OCI-LY3 (cell line): Measurements from ENCODE around the gene RANBP3.
"Not testable (repeated sequence)": the region's sequence is repeated elsewhere in the genome, so short reads cannot be mapped to it uniquely, and the experiment has no call there.

ENCODE experiments used
- H2AFZ ChIP-seq: fragments of 200-600, 300-600 bp; shearing (Covaris generic); 2 replicates; pipeline ENCODE4 v1.6.0; 2014; ENCODE audit warnings: antibody characterized with exemption, low read depth, low read length
- H3K27ac ChIP-seq: fragments of 200-600, 300-600 bp; sonication (generic); 2 replicates; pipeline ENCODE4 v1.5.1; 2014; ENCODE audit warnings: mild to moderate bottlenecking, low read length, moderate library complexity, mixed read lengths
- H3K27me3 ChIP-seq: fragments of 200-600, 300-600 bp; sonication (generic); 2 replicates; pipeline ENCODE4 v1.6.1; 2014; ENCODE audit warnings: low read depth, low read length, mixed read lengths
- H3K36me3 ChIP-seq: fragments of 200-600, 300-600 bp; sonication (generic); replicated peaks from 2 replicates; pipeline ENCODE3; 2014; ENCODE audit warnings: low read depth, low read length, mixed read lengths
- H3K4me1 ChIP-seq: fragments of 300-600, 200-600 bp; sonication (generic); 2 replicates; pipeline ENCODE4 v1.6.1; 2014; ENCODE audit warnings: low read length, mixed read lengths
- H3K4me2 ChIP-seq: fragments of 200-600, 300-600 bp; sonication (generic); 2 replicates; pipeline ENCODE4 v1.6.1; 2014; ENCODE audit warnings: low read length, mixed read lengths
- H3K4me3 ChIP-seq: fragments of 300-600, 200-600 bp; sonication (generic); 2 replicates; pipeline ENCODE4 v1.5.1; 2014; ENCODE audit warnings: antibody characterized with exemption, mild to moderate bottlenecking, low read length, moderate library complexity
- H3K79me2 ChIP-seq: fragments of 300-600, 200-600 bp; shearing (Covaris generic); 2 replicates; pipeline ENCODE4 v1.6.1; 2014; ENCODE audit warnings: mild to moderate bottlenecking, low read length, mixed read lengths
- H3K9ac ChIP-seq: fragments of 300-600, 200-600 bp; shearing (Covaris generic); 2 replicates; pipeline ENCODE4 v1.6.0; 2014; ENCODE audit warnings: mild to moderate bottlenecking, low read length, moderate library complexity
- H3K9me3 ChIP-seq: fragments of 200-600, 300-600 bp; shearing (Covaris generic); 2 replicates; pipeline ENCODE4 v1.6.1; 2014; ENCODE audit warnings: low read length, mixed read lengths; ENCODE audit not compliant: insufficient read depth
- H4K20me1 ChIP-seq: fragments of 200-600, 300-600 bp; sonication (generic); 2 replicates; pipeline ENCODE4 v1.6.1; 2016; ENCODE audit warnings: low read length, mixed read lengths; ENCODE audit not compliant: insufficient read depth
- EZH2phosphoT487 ChIP-seq: fragments of 200-600 bp; shearing (Covaris generic); IDR thresholded peaks from 2 replicates; pipeline ENCODE4 v1.6.1; 2018; ENCODE audit warnings: antibody characterized with exemption, mixed run types, low read depth
- TF ChIP-seq, protein P1 (sequence below): fragments of 200-600, 300-600 bp; sonication (generic); IDR thresholded peaks from 2 replicates; pipeline ENCODE4 v1.5.1; 2014; ENCODE audit warnings: antibody characterized with exemption, low read length, low read depth

The RANBP3 gene

DNA sequence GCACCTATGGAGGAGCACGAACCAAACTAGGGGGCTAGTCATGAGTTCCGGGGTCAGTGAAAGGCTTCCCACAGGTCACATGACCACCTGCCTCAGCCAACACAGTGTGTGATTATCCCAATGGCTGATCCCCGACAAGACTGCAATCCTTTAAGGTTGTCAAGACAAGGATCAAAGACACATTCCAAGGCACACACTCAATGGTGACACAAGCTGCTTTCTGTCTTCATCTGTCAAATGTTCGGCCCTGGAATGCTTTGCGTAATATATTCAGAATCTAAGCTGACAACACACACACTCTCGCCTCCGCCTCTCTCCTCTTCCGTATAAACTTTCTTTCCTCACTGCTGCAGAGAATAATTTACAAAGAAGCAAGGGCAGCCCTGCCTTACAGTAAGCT lies 11.7 kb downstream of the RANBP3 start:
- TF ChIP-seq EZH2phosphoT487, result no peak
- TF ChIP-seq, protein P1, sequence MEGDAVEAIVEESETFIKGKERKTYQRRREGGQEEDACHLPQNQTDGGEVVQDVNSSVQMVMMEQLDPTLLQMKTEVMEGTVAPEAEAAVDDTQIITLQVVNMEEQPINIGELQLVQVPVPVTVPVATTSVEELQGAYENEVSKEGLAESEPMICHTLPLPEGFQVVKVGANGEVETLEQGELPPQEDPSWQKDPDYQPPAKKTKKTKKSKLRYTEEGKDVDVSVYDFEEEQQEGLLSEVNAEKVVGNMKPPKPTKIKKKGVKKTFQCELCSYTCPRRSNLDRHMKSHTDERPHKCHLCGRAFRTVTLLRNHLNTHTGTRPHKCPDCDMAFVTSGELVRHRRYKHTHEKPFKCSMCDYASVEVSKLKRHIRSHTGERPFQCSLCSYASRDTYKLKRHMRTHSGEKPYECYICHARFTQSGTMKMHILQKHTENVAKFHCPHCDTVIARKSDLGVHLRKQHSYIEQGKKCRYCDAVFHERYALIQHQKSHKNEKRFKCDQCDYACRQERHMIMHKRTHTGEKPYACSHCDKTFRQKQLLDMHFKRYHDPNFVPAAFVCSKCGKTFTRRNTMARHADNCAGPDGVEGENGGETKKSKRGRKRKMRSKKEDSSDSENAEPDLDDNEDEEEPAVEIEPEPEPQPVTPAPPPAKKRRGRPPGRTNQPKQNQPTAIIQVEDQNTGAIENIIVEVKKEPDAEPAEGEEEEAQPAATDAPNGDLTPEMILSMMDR, result no peak
- Histone ChIP-seq H2AFZ (no peak overlapping the region), H3K27ac (no peak overlapping the region), H4K20me1 (peaks cover 94% of the 10 kb centered on the region), H3K36me3 (peaks cover 36% of the 10 kb centered on the region), H3K79me2 (peaks cover 100% of the 10 kb centered on the region), H3K4me3 (no peak overlapping the region), H3K9me3 (no peaks in the 10 kb centered on the region), H3K4me1 (peaks cover 12% of the 10 kb centered on the region), H3K4me2 (no peak overlapping the region), H3K9ac (no peak overlapping the region), H3K27me3 (no peaks in the 10 kb centered on the region)

DNA sequence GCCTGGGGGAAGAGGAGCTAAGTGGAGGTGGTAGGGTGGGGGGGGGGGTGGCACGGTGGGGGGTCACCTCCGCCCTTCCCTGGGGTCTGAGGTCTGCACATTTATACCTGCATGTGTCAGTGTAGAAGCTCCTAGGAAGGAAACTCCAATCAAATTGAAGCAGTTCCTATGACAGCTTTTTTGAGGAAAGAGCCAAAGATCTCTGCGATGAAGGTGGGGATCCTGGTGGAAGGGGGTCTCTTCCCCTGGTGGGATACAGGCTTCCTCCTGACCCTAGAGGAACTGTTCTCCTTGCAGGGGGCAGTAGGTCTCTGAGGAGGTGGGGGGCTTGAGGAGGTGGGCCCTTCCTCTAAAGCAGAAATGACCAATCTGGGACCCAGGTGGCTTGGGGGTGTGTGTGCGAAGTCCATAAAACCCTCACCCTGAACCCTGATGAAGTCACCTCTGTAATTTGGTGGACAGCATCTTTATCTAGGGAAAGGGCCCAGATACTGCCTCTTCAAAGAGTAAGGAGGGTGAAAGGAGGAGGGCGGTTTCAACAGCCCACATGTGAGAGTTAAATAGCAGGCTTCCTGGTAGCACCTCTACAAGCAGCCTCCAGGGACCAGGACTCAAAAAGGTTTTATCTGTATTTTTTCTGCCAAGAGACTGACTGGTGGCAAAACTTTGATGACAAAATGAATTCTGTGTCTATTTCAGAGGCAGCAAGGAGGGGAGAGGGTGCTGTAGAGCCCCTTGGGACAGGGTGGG lies 12.9 kb downstream of the RANBP3 start:
- no peak overlapping the region for H3K4me3 ChIP-seq
- no peak overlapping the region for H3K27ac ChIP-seq
- H3K27me3 ChIP-seq, result no peaks in the 10 kb centered on the region
- no peaks in the 10 kb centered on the region for H3K9me3 ChIP-seq
- no peak overlapping the region for H3K9ac ChIP-seq
- no peak overlapping the region for H2AFZ ChIP-seq
- peaks cover 36% of the 10 kb centered on the region for H3K36me3 ChIP-seq
- no peak overlapping the region for H3K4me2 ChIP-seq
- peaks cover 12% of the 10 kb centered on the region for H3K4me1 ChIP-seq
- peaks cover 100% of the 10 kb centered on the region for H3K79me2 ChIP-seq
- no peak for TF ChIP-seq EZH2phosphoT487
- TF ChIP-seq, protein P1, result no peak
- H4K20me1 ChIP-seq, result peaks cover 95% of the 10 kb centered on the region

DNA sequence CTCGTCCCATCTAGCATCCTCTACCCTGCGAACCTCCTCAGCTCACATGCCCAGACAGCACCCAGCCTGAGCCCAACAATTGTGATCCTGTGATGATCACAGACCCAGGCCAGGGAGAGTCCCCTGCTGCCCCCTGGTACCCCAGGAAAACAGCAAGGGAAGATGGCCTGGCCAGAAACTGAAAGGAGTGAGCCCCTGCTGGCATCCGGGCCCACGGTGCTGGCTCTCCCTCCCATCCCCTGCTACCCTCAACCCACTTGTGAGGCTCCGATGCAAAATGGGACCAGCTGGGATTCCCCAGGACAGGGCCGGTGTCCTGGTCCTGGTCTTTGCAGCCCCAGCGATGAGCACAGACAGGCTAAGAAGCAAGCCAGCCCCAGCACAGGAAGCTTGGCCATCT lies 14.1 kb downstream of the RANBP3 start:
- Histone ChIP-seq H3K4me2 (no peak overlapping the region), H3K9me3 (no peaks in the 10 kb centered on the region), H3K27ac (no peak overlapping the region), H3K27me3 (no peaks in the 10 kb centered on the region), H2AFZ (no peak overlapping the region), H4K20me1 (peaks cover 95% of the 10 kb centered on the region), H3K36me3 (peaks cover 33% of the 10 kb centered on the region), H3K79me2 (peaks cover 100% of the 10 kb centered on the region), H3K4me3 (no peak overlapping the region), H3K9ac (no peak overlapping the region), H3K4me1 (peaks cover 12% of the 10 kb centered on the region)
- TF ChIP-seq, protein P1, result no peak
- no peak for TF ChIP-seq EZH2phosphoT487

DNA sequence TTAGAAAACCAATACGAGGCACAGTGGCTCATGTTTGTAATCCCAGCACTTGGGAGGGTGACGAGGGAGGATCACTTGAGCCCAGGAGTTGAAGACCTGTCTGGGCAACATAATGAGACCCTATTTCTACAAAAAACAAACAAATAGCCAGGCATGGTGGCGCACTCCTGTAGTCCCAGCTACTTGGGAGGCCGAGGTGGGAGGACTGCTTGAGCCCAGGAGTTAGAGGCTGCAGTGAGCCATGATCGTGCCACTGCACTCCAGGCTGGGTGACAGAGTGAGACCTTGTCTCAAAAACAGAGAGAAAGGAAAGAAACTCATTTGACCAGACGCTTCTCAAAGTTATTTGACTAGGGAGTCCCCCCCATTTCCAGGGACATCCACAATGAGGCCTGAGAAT lies 14.7 kb downstream of the RANBP3 start:
- not testable (repeated sequence) for H3K4me2 ChIP-seq, H3K9ac ChIP-seq, H3K9me3 ChIP-seq, H2AFZ ChIP-seq, H3K27me3 ChIP-seq, H3K4me3 ChIP-seq, H3K27ac ChIP-seq, H3K4me1 ChIP-seq
- Histone ChIP-seq H3K79me2 (peaks cover 100% of the 10 kb centered on the region), H3K36me3 (peaks cover 27% of the 10 kb centered on the region), H4K20me1 (peaks cover 95% of the 10 kb centered on the region)
